ENCODE results near the gene ATXN2.

DNA sequence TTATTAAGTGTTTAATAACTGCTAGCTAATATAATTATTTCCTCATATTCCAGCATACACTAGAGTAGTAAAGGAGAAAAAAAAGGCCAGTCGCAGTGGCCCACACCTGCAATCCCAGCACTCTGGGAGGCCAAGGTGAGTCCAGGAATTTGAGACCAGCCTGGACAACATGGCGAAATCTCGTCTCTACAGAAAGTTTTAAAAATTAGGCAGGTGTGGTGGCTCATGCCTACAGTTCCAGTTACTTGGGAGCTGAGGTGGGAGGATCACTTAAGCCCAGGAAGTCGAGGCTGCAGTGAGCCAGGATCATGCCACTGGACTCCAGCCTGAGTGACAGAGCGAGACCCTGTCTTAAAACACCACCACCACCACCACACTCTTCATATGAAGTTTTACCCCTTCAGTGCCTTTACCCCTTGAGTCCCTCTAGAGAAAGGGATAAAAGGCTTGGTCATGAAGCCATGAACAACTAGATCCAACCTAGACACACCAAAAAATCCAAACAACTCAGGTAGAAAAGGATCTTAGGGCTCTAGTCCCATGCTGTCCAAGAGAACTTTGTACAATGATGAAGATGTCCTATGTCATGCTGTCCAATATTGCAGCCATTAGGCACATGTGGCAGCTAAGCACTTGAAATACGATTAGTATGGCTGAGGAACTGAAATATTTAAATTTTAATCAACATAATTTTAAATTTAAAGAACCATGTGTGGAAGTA lies 29.6 kb downstream of the ATXN2 start:
- TF ChIP-seq, protein P1, sequence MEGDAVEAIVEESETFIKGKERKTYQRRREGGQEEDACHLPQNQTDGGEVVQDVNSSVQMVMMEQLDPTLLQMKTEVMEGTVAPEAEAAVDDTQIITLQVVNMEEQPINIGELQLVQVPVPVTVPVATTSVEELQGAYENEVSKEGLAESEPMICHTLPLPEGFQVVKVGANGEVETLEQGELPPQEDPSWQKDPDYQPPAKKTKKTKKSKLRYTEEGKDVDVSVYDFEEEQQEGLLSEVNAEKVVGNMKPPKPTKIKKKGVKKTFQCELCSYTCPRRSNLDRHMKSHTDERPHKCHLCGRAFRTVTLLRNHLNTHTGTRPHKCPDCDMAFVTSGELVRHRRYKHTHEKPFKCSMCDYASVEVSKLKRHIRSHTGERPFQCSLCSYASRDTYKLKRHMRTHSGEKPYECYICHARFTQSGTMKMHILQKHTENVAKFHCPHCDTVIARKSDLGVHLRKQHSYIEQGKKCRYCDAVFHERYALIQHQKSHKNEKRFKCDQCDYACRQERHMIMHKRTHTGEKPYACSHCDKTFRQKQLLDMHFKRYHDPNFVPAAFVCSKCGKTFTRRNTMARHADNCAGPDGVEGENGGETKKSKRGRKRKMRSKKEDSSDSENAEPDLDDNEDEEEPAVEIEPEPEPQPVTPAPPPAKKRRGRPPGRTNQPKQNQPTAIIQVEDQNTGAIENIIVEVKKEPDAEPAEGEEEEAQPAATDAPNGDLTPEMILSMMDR (IDR thresholded peaks at IDR 0.05) = no peak
- TF ChIP-seq POLR2A (IDR thresholded peaks at IDR 0.05) = no peak

All from thyroid gland (tissue), 4 donors.